H1 (cell line): ENCODE data around the gene CEP76.

Source experiments
- CHD1 ChIP-seq: IDR thresholded peaks from 2 replicates; pipeline ENCODE4 v1.6.1; 2012; ENCODE audit warnings: low read depth, low read length, improper control_type of control experiment
- CTCF ChIP-seq, 3 experiments: IDR thresholded peaks; 1 replicate in 2 of 3; 2 replicates in 1 of 3; pipeline versions ENCODE4 v1.5.1 to v1.6.1; 2011; ENCODE audit warnings: low read length in 3 of 3, mild to moderate bottlenecking in 3 of 3, inconsistent platforms in 2 of 3, low read depth in 1 of 3, moderate library complexity in 1 of 3; ENCODE audit not compliant: insufficient read depth in 1 of 3; ENCODE audit errors: control extremely low read depth in 1 of 3
- EP300 ChIP-seq, 2 experiments: IDR thresholded peaks; 1 replicate in 1 of 2; 2 replicates in 1 of 2; pipeline ENCODE4 v1.6.1; 2011 to 2012; ENCODE audit warnings: low read depth in 2 of 2, low read length in 2 of 2, mild to moderate bottlenecking in 2 of 2, borderline replicate concordance in 1 of 2, inconsistent platforms in 1 of 2, moderate library complexity in 1 of 2
- GABPA ChIP-seq: IDR thresholded peaks from 2 replicates; pipeline ENCODE4 v1.6.1; 2011; ENCODE audit warnings: mild to moderate bottlenecking, low read length, moderate library complexity, borderline replicate concordance; ENCODE audit not compliant: insufficient read depth
- JUND ChIP-seq: IDR thresholded peaks from 2 replicates; pipeline ENCODE4 v1.6.1; 2011; ENCODE audit warnings: mild to moderate bottlenecking, improper control_type of control experiment, low read length
- MAX ChIP-seq: IDR thresholded peaks from 2 replicates; pipeline ENCODE4 v1.6.1; 2012; ENCODE audit warnings: inconsistent platforms
- POLR2A ChIP-seq, 2 experiments: IDR thresholded peaks; 1 replicate in 1 of 2; 2 replicates in 1 of 2; pipeline ENCODE4 v1.6.1; 2011; ENCODE audit warnings: low read depth in 2 of 2, low read length in 2 of 2, mild to moderate bottlenecking in 2 of 2; ENCODE audit errors: control extremely low read depth in 1 of 2
- RAD21 ChIP-seq, 2 experiments: IDR thresholded peaks in 1 of 2; conservative IDR thresholded peaks in 1 of 2; 2 replicates each; pipeline ENCODE4 v1.6.1; 2011; ENCODE audit warnings: low read depth in 2 of 2, low read length in 2 of 2, improper control_type of control experiment in 1 of 2, inconsistent platforms in 1 of 2, mild to moderate bottlenecking in 1 of 2, moderate library complexity in 1 of 2
- SP1 ChIP-seq: IDR thresholded peaks from 2 replicates; pipeline ENCODE4 v1.6.1; 2011; ENCODE audit warnings: low read depth, low read length
- SUZ12 ChIP-seq: fragments of 200-600 bp; sonication (generic); IDR thresholded peaks from 2 replicates; pipeline ENCODE4 v1.6.1; 2012; ENCODE audit warnings: mild to moderate bottlenecking, inconsistent platforms, low read length, moderate library complexity, mixed read lengths

GRCh38 chr18:12647773-12648172, 54.8 kb downstream of the CEP76 start:
- TF ChIP-seq POLR2A (IDR thresholded peaks at IDR 0.05; ENCODE audit: control extremely low read depth in 1 of 2, low read depth in 2 of 2, low read length in 2 of 2) (no peak), CTCF (IDR thresholded peaks at IDR 0.05; ENCODE audit: control extremely low read depth in 1 of 3, insufficient read depth in 1 of 3, low read depth in 1 of 3, low read length in 3 of 3) (no peak), CHD1 (no peak), MAX (no peak), JUND (no peak), GABPA (no peak), RAD21 (IDR thresholded peaks at IDR 0.05 in 1 of 2, conservative IDR thresholded peaks at IDR 0.05 in 1 of 2; ENCODE audit: low read depth in 2 of 2, low read length in 2 of 2) (no peak), EP300 (IDR thresholded peaks at IDR 0.05; ENCODE audit: borderline replicate concordance in 1 of 2, low read depth in 2 of 2, low read length in 2 of 2) (no peak), SUZ12 (no peak), SP1 (no peak)
